Adrenal gland (tissue), 12 donors: ENCODE measurements around the gene PTTG1IP. TPM values are rescaled to one million over a fixed set of nuclear protein-coding genes. Genes with fewer than 3 reads are reported as not detected.

Experiments
- DNase-seq, 7 donors: peaks; one replicate each; pipeline ENCODE4 v3.0.0-alpha.2; 2019 to 2020
- H3K27ac ChIP-seq, 5 donors: fragments of 200-600 bp; sonication (generic) in 4 of 5; 1 replicate in 3 of 5; 2 replicates in 2 of 5; pipeline versions ENCODE4 v1.5.1 to v1.8.0; 2016 to 2020; ENCODE audit warnings: mild to moderate bottlenecking in 1 of 5
- H3K27me3 ChIP-seq: fragments of 200-600 bp; 2 replicates; pipeline ENCODE4 v1.8.0; 2021
- H3K36me3 ChIP-seq, 2 donors: fragments of 200-600 bp; replicated peaks in 1 of 2; 1 replicate in 1 of 2; 2 replicates in 1 of 2; pipeline versions ENCODE4 v1.5.1 to v1.8.0; 2018 to 2022
- H3K4me1 ChIP-seq, 2 donors: fragments of 200-600 bp; replicated peaks in 1 of 2; 1 replicate in 1 of 2; 2 replicates in 1 of 2; pipeline versions ENCODE4 v1.5.1 to v1.8.0; 2018 to 2021
- H3K4me3 ChIP-seq, 4 donors: fragments of 200-600 bp; sonication (generic) in 3 of 4; one replicate each; pipeline ENCODE4 v1.5.1; 2016 to 2018
- H3K9me3 ChIP-seq, 3 donors: fragments of 200-600 bp; sonication (generic) in 1 of 3; replicated peaks in 1 of 3; 1 replicate in 2 of 3; 2 replicates in 1 of 3; pipeline versions ENCODE4 v1.5.1 to v1.8.0; 2016 to 2021
- CTCF ChIP-seq, 6 experiments: fragments of 450-650 bp in 4 of 6; fragments of 200-600 bp in 2 of 6; sonication (generic) in 1 of 6; IDR thresholded peaks; 1 replicate in 5 of 6; 2 replicates in 1 of 6; pipeline versions ENCODE4 v1.5.1 to v1.8.0; 2016 to 2021; ENCODE audit warnings: antibody characterized with exemption in 6 of 6, mild to moderate bottlenecking in 2 of 6, moderate library complexity in 1 of 6
- POLR2A ChIP-seq, 2 donors: fragments of 450-650 bp; IDR thresholded peaks; one replicate each; pipeline ENCODE4 v1.6.1; 2017; ENCODE audit warnings: antibody characterized with exemption in 2 of 2, mild to moderate bottlenecking in 2 of 2, moderate library complexity in 1 of 2
- WGBS, 4 donors: extraction: QIAGEN DNeasy Blood & Tissue Kit in 2 of 4; methylation state at CpG; one replicate each; pipeline versions ENCODE4 v1.1.5 to v1.1.7; 2013 to 2017; 5-methylcytosine and 5-hydroxymethylcytosine counted together
- intact Hi-C, 2 donors: fragments of 100-400 bp; cut with DNase I; formaldehyde crosslinking; loops; one replicate each; pipeline versions ENCODE4 v1.14.1 to v1.15.0; 2022 to 2023
- polyA plus RNA-seq, 3 donors: library from polyadenylated mRNA; stranded (reverse); fragments of 200-250 nt in 2 of 3; fragments of 350-450 nt in 1 of 3; fragmentation: Illumina TruSeq in 1 of 3; extraction: RNeasy Lipid Tissue Mini Kit (QIAGEN cat#74804) in 1 of 3; gene quantifications; one replicate each; pipeline ENCODE4 v1.2.3, GENCODE V29; 2013 to 2014
- total RNA-seq, 9 donors: library from RNA; depleted of rRNA in 4 of 9; stranded (reverse); fragments of >200 nt in 4 of 9; fragments of 120-200 nt in 1 of 9; fragmentation: NEBNext Ultra II Directional in 1 of 9; extraction: Animal tissue kit (Norgen Biotek cat#: 25700) in 1 of 9; gene quantifications; one replicate each; pipeline versions ENCODE4 v1.1.0 to v1.2.4, GENCODE V29; 2013 to 2023
- donor health status: healthy with polysubstance abuse.
- donor health status: Bipolar disorder and iron deficiency.
- donor health status: DM: yes; HTN: yes; CAD: no.
- donor health status: DM: no; HTN: no; CAD: no.
- donor health status: DM: no; HTN: no; CAD: no.
- donor health status: DM: yes; HTN: yes; CAD: no.

PTTG1IP gene
- total and polyA plus RNA-seq, 12 donors = 110 to 467 (median 215) TPM

GRCh38 chr21:44829507-44830092 is 43.9 kb downstream of the PTTG1IP start:
- Histone ChIP-seq H3K36me3 (no peaks in the 10 kb centered on the region), H3K27me3 (no peaks in the 10 kb centered on the region), H3K4me1 (no peaks in the 10 kb centered on the region), H3K9me3 (no peaks in the 10 kb centered on the region), H3K4me3 (no peak overlapping the region), H3K27ac (no peak overlapping the region)
- intact Hi-C loops = no loop called here
- 59 to 74% (median 62%) methylated on average over 2 of the region's 2 CpGs for WGBS, 4 donors
- no peak for DNase-seq
- no peak for TF ChIP-seq CTCF (IDR thresholded peaks at IDR 0.05)
- no peak for TF ChIP-seq POLR2A (IDR thresholded peaks at IDR 0.05)

- Histone ChIP-seq H3K27me3 (no peaks in the 10 kb centered on the region), H3K9me3 (no peaks in the 10 kb centered on the region), H3K27ac (no peak overlapping the region), H3K4me1 (no peaks in the 10 kb centered on the region), H3K36me3 (no peaks in the 10 kb centered on the region), H3K4me3 (no peak overlapping the region)
- no peak for TF ChIP-seq CTCF (IDR thresholded peaks at IDR 0.05)
- TF ChIP-seq POLR2A (IDR thresholded peaks at IDR 0.05) = no peak
- DNase-seq = no peak
- intact Hi-C loops = no loop called here
- WGBS, 4 donors = 76 to 89% (median 84%) methylated on average over 4 of the region's 4 CpGs
Measured at GRCh38 chr21:44828362-44829056, 45.0 kb downstream of the PTTG1IP start.

GRCh38 chr21:44823179-44823660 is 50.3 kb downstream of the PTTG1IP start:
- intact Hi-C loops = no loop called here
- no peaks in the 10 kb centered on the region for H3K27me3 ChIP-seq
- 77 to 93% (median 90%) methylated on average over 1 of the region's 1 CpG for WGBS, 4 donors
- H3K36me3 ChIP-seq = no peaks in the 10 kb centered on the region
- H3K9me3 ChIP-seq = peaks cover 0 to 12% (median 0%) of the 10 kb centered on the region in 3 donors
- no peak overlapping the region for H3K4me3 ChIP-seq
- no peak overlapping the region for H3K27ac ChIP-seq
- no peaks in the 10 kb centered on the region for H3K4me1 ChIP-seq
- TF ChIP-seq CTCF (IDR thresholded peaks at IDR 0.05) (no peak), POLR2A (IDR thresholded peaks at IDR 0.05) (no peak)
- no peak for DNase-seq

GRCh38 chr21:44822484-44823178 is 50.9 kb downstream of the PTTG1IP start:
- Histone ChIP-seq H3K27ac (no peak overlapping the region), H3K4me3 (no peak overlapping the region), H3K4me1 (no peaks in the 10 kb centered on the region), H3K9me3 (peaks cover 0 to 12% (median 0%) of the 10 kb centered on the region in 3 donors), H3K27me3 (no peaks in the 10 kb centered on the region), H3K36me3 (no peaks in the 10 kb centered on the region)
- TF ChIP-seq CTCF (IDR thresholded peaks at IDR 0.05) (no peak), POLR2A (IDR thresholded peaks at IDR 0.05) (no peak)
- intact Hi-C loops = no loop called here
- no peak for DNase-seq
- 68 to 73% (median 71%) methylated on average over 5 of the region's 5 CpGs for WGBS, 4 donors
